Caco-2 (cell line): ENCODE measurements around the gene TNFAIP8L2. TPM values are rescaled to one million over a fixed set of nuclear protein-coding genes. Genes with fewer than 3 reads are reported as not detected.
"Not testable (repeated sequence)": the region's sequence is repeated elsewhere in the genome, so short reads cannot be mapped to it uniquely, and the experiment has no call there.

Experiments used
- BruUV-seq: library from RNA; stranded (reverse); fragments of 400-500 nt; replicated peaks from 2 replicates; lab custom pipeline; 2021; lab: Mats Ljungman, UMichigan
- CTCF ChIA-PET: fragments of 300-600 bp; sonication (Branson Sonifier 250); formaldehyde crosslinking; loops from one replicate; lab custom pipeline; 2022; ENCODE audit warnings: antibody characterized with exemption; lab: Charles Lee
- POLR2A ChIA-PET: fragments of 300-600 bp; sonication (Branson Sonifier 250); formaldehyde crosslinking; loops from one replicate; lab custom pipeline; 2022; ENCODE audit warnings: antibody characterized with exemption; lab: Charles Lee
- DNase-seq, 2 experiments: peaks; one replicate each; pipeline versions ENCODE4 v3.0.0 to v3.0.0-alpha.2; 2020 to 2022
- H3K27me3 ChIP-seq: replicated peaks from 2 replicates; pipeline ENCODE4 v1.6.0; 2011; ENCODE audit warnings: low read length; ENCODE audit not compliant: control insufficient read depth, insufficient read depth
- H3K36me3 ChIP-seq: 2 replicates; pipeline ENCODE4 v1.5.1; 2011; ENCODE audit warnings: low read length; ENCODE audit not compliant: control insufficient read depth, insufficient read depth
- H3K4me1 ChIP-seq: fragments of 250-450 bp; sonication (Bioruptor Pico); 2 replicates; pipeline ENCODE4 v1.5.1; 2020; ENCODE audit warnings: mild to moderate bottlenecking
- H3K4me3 ChIP-seq: 2 replicates; pipeline ENCODE4 v1.5.1; 2011; ENCODE audit warnings: low read depth, mild to moderate bottlenecking, control low read depth, low read length
- H3K9me3 ChIP-seq: fragments of 250-450 bp; sonication (Bioruptor Pico); 2 replicates; pipeline ENCODE4 v1.5.1; 2020; ENCODE audit warnings: mild to moderate bottlenecking, moderate library complexity
- H3K27ac Mint-ChIP-seq: one replicate; pipeline ENCODE4 v1.8.0; 2022; ENCODE audit warnings: mixed read lengths; ENCODE audit not compliant: unreplicated experiment
- H3K27me3 Mint-ChIP-seq: one replicate; pipeline ENCODE4 v1.8.0; 2022; ENCODE audit warnings: mixed read lengths; ENCODE audit not compliant: insufficient read depth, unreplicated experiment
- H3K36me3 Mint-ChIP-seq: one replicate; pipeline ENCODE4 v1.8.0; 2022; ENCODE audit warnings: mild to moderate bottlenecking, mixed read lengths; ENCODE audit not compliant: insufficient read depth, unreplicated experiment
- H3K4me1 Mint-ChIP-seq: one replicate; pipeline ENCODE4 v1.8.0; 2022; ENCODE audit warnings: low read depth, mixed read lengths; ENCODE audit not compliant: unreplicated experiment
- H3K4me3 Mint-ChIP-seq: one replicate; pipeline ENCODE4 v1.8.0; 2022; ENCODE audit warnings: mild to moderate bottlenecking, moderate library complexity, mixed read lengths; ENCODE audit not compliant: unreplicated experiment
- H3K9me3 Mint-ChIP-seq: one replicate; pipeline ENCODE4 v1.8.0; 2022; ENCODE audit warnings: mixed read lengths; ENCODE audit not compliant: unreplicated experiment
- CTCF ChIP-seq, 2 experiments: fragments of 200-600 bp in 1 of 2; IDR thresholded peaks; 1 replicate in 1 of 2; 2 replicates in 1 of 2; pipeline versions ENCODE4 v1.5.1 to v1.8.0; 2011 to 2022; ENCODE audit warnings: antibody characterized with exemption in 1 of 2, control low read depth in 1 of 2, inconsistent platforms in 1 of 2, low read depth in 1 of 2, low read length in 1 of 2, mild to moderate bottlenecking in 1 of 2, moderate library complexity in 1 of 2; ENCODE audit not compliant: insufficient read depth in 1 of 2, severe bottlenecking in 1 of 2, unreplicated experiment in 1 of 2
- intact Hi-C: fragments of 100-400 bp; cut with micrococcal nuclease; formaldehyde crosslinking; loops from one replicate; pipeline ENCODE4 v1.10.0; 2022; ENCODE audit not compliant: unreplicated experiment
- total RNA-seq: library from RNA; stranded (reverse); gene quantifications from 2 replicates; pipeline ENCODE4 v1.2.3, GENCODE V29; 2022

Gene TNFAIP8L2
- total RNA-seq, 1 experiment from 2014 or later = not detected

- H3K4me1 ChIP-seq = 0 out of 2 replicates have a peak, but pooled peaks cover 8% of the 10 kb centered on the region
- POLR2A ChIA-PET = no interaction called here
- peaks cover 8% of the 10 kb centered on the region for H3K4me1 Mint-ChIP-seq
- DNase-seq = no peak
- CTCF ChIA-PET = interaction anchor here (0.7 kb wide), 1 partner anchor 16 kb away, joined by 4 read pairs; no protein-coding TSS in a partner anchor
- no peak overlapping the region for H3K27ac Mint-ChIP-seq
- H3K36me3 Mint-ChIP-seq = peaks cover 59% of the 10 kb centered on the region
- H3K4me3 ChIP-seq = no peak overlapping the region
- intact Hi-C loops = no loop called here
- no peak for TF ChIP-seq CTCF (IDR thresholded peaks at IDR 0.05; ENCODE audit: insufficient read depth in 1 of 2, low read depth in 1 of 2, low read length in 1 of 2, severe bottlenecking in 1 of 2, unreplicated experiment in 1 of 2)
- no peaks in the 10 kb centered on the region for H3K27me3 Mint-ChIP-seq
- H3K4me3 Mint-ChIP-seq = no peak overlapping the region
- no peaks in the 10 kb centered on the region for H3K9me3 Mint-ChIP-seq
- H3K36me3 ChIP-seq = peaks cover 2% of the 10 kb centered on the region
- no peaks in the 10 kb centered on the region for H3K9me3 ChIP-seq
- H3K27me3 ChIP-seq = no peaks in the 10 kb centered on the region
- BruUV-seq = no TSS peak
These were observed 27.8 kb downstream of the TNFAIP8L2 start for GRCh38 chr1:151184211-151184610.

DNA sequence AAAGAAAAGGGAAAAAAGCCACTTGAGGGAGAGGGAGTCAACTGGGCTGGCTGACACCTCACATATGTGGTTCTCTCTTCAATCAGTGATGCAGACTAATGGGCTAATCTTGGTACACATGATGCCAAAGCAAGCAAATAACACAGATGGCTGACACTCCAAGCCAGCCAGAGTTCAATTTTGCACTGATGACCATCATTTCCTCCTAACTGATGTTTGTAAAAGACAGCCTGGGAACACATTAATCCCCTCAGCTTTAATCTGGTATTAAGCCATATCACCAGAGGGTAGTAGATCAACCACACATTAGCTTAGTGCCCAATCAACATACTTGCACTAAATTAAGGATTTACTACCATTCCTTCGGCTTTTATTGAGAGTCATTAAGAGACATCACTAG lies 30.8 kb downstream of the TNFAIP8L2 start:
- no peak overlapping the region for H3K27ac Mint-ChIP-seq
- CTCF ChIA-PET = no interaction called here
- POLR2A ChIA-PET = no interaction called here
- H3K27me3 Mint-ChIP-seq = no peaks in the 10 kb centered on the region
- no peak overlapping the region for H3K4me3 Mint-ChIP-seq
- H3K36me3 ChIP-seq = peaks cover 2% of the 10 kb centered on the region; the same call in 1 of the 2 replicates
- no peaks in the 10 kb centered on the region for H3K9me3 ChIP-seq
- H3K4me1 ChIP-seq = 0 out of 2 replicates have a peak, but pooled peaks cover 9% of the 10 kb centered on the region
- H3K9me3 Mint-ChIP-seq = no peaks in the 10 kb centered on the region
- no peak for TF ChIP-seq CTCF (IDR thresholded peaks at IDR 0.05; ENCODE audit: insufficient read depth in 1 of 2, low read depth in 1 of 2, low read length in 1 of 2, severe bottlenecking in 1 of 2, unreplicated experiment in 1 of 2)
- no TSS peak for BruUV-seq
- H3K4me1 Mint-ChIP-seq = peaks cover 8% of the 10 kb centered on the region
- H3K36me3 Mint-ChIP-seq = peaks cover 47% of the 10 kb centered on the region
- no peak for DNase-seq
- no peaks in the 10 kb centered on the region for H3K27me3 ChIP-seq
- no peak overlapping the region for H3K4me3 ChIP-seq
- intact Hi-C loops = no loop called here

DNA sequence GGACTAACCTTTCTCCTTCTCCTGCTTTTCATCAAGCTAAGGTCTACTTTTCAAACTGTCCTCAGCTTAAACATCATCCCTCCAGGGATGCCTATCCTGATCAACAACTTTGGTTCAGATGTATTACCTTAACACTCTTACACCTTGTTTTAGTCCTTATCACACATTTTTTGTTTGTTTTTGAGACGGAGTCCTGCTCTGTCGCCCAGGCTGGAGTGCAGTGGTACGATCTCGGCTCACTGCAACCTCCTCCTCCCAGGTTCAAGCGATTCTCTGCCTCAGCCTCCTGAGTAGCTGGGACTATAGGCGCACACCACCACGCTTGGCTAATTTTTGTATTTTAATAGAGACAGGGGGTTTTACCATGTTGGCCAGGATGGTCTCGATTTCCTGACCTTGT lies 32.2 kb downstream of the TNFAIP8L2 start:
- Mint-ChIP-seq H3K4me3 (peak overlapping the region; percentile 85), H3K36me3 (peaks cover 35% of the 10 kb centered on the region), H3K27ac (peak overlapping the region; percentile 91)
- peak overlapping the region; percentile 48 for H3K4me3 ChIP-seq
- intact Hi-C loops, H3K9me3 Mint-ChIP-seq, CTCF ChIA-PET, H3K9me3 ChIP-seq, DNase-seq, H3K4me1 ChIP-seq, H3K27me3 ChIP-seq, H3K4me1 Mint-ChIP-seq, H3K27me3 Mint-ChIP-seq, H3K36me3 ChIP-seq, BruUV-seq: not testable (repeated sequence)
- POLR2A ChIA-PET = interaction anchor here (1.2 to 1.4 kb wide), 2 partner anchors 22 to 492 kb away, joined by 3 to 9 read pairs; partner anchors contain the start of genes GOLPH3L, LYSMD1 and SCNM1
